ENCODE measurements around the gene DOCK10.

Gene DOCK10

GRCh38 chr2:225042800-225043167 is 516 bp upstream of the DOCK10 start:
- Histone ChIP-seq H3K27ac (ENCODE audit: low read depth, low read length) (peak overlapping the region; percentile 12; the same call in 1 of the 2 replicates), H3K4me1 (ENCODE audit: control insufficient read depth, insufficient read depth, low read length, unreplicated experiment) (peaks cover 33% of the 10 kb centered on the region), H3K79me2 (ENCODE audit: control insufficient read depth, insufficient read depth, low read length, unreplicated experiment) (peaks cover 54% of the 10 kb centered on the region), H3K27me3 (ENCODE audit: insufficient read depth, low read length) (no peaks in the 10 kb centered on the region), H2AFZ (ENCODE audit: low read length, unreplicated experiment) (peak overlapping the region; percentile 84), H3K4me3 (ENCODE audit: low read depth, low read length) (peak overlapping the region; percentile 83), H3K36me3 (ENCODE audit: insufficient read depth, low read length) (no peaks in the 10 kb centered on the region)

- H2AFZ ChIP-seq (ENCODE audit: low read length, unreplicated experiment), result peak overlapping the region; percentile 86
- H3K4me3 ChIP-seq (ENCODE audit: low read depth, low read length), result peak overlapping the region; percentile 83
- H3K27me3 ChIP-seq (ENCODE audit: insufficient read depth, low read length), result no peaks in the 10 kb centered on the region
- H3K79me2 ChIP-seq (ENCODE audit: control insufficient read depth, insufficient read depth, low read length, unreplicated experiment), result peaks cover 69% of the 10 kb centered on the region
- H3K4me1 ChIP-seq (ENCODE audit: control insufficient read depth, insufficient read depth, low read length, unreplicated experiment), result peaks cover 43% of the 10 kb centered on the region
- H3K36me3 ChIP-seq (ENCODE audit: insufficient read depth, low read length), result peaks cover 2% of the 10 kb centered on the region; the same call in 1 of the 2 replicates
- peak overlapping the region; percentile 62 for H3K27ac ChIP-seq (ENCODE audit: low read depth, low read length)
Observed at GRCh38 chr2:225041207-225041850, 939 bp downstream of the DOCK10 start.

- H3K27ac ChIP-seq (ENCODE audit: low read depth, low read length), result peak overlapping the region; percentile 62
- H3K79me2 ChIP-seq (ENCODE audit: control insufficient read depth, insufficient read depth, low read length, unreplicated experiment), result peaks cover 74% of the 10 kb centered on the region
- peaks cover 43% of the 10 kb centered on the region for H3K4me1 ChIP-seq (ENCODE audit: control insufficient read depth, insufficient read depth, low read length, unreplicated experiment)
- H3K27me3 ChIP-seq (ENCODE audit: insufficient read depth, low read length), result no peaks in the 10 kb centered on the region
- peak overlapping the region; percentile 83 for H3K4me3 ChIP-seq (ENCODE audit: low read depth, low read length)
- peak overlapping the region; percentile 1 for H2AFZ ChIP-seq (ENCODE audit: low read length, unreplicated experiment)
- peaks cover 4% of the 10 kb centered on the region; the same call in 1 of the 2 replicates for H3K36me3 ChIP-seq (ENCODE audit: insufficient read depth, low read length)
Observed at GRCh38 chr2:225040856-225041206, 1.4 kb downstream of the DOCK10 start.

- 0 out of 2 replicates have a peak overlapping the region, but pooled peaks have one; percentile 62 for H3K27ac ChIP-seq (ENCODE audit: low read depth, low read length)
- peaks cover 80% of the 10 kb centered on the region for H3K79me2 ChIP-seq (ENCODE audit: control insufficient read depth, insufficient read depth, low read length, unreplicated experiment)
- peaks cover 43% of the 10 kb centered on the region for H3K4me1 ChIP-seq (ENCODE audit: control insufficient read depth, insufficient read depth, low read length, unreplicated experiment)
- peaks cover 5% of the 10 kb centered on the region; the same call in 1 of the 2 replicates for H3K36me3 ChIP-seq (ENCODE audit: insufficient read depth, low read length)
- no peaks in the 10 kb centered on the region for H3K27me3 ChIP-seq (ENCODE audit: insufficient read depth, low read length)
- peak overlapping the region; percentile 83 for H3K4me3 ChIP-seq (ENCODE audit: low read depth, low read length)
- H2AFZ ChIP-seq (ENCODE audit: low read length, unreplicated experiment), result no peak overlapping the region
Observed at GRCh38 chr2:225040142-225040541, 2.1 kb downstream of the DOCK10 start.

- Histone ChIP-seq H3K36me3 (ENCODE audit: insufficient read depth, low read length) (peaks cover 10% of the 10 kb centered on the region; the same call in 1 of the 2 replicates), H3K27ac (ENCODE audit: low read depth, low read length) (peak overlapping the region; percentile 31), H3K4me3 (ENCODE audit: low read depth, low read length) (peak overlapping the region; percentile 34; the same call in 1 of the 2 replicates), H3K27me3 (ENCODE audit: insufficient read depth, low read length) (no peaks in the 10 kb centered on the region), H2AFZ (ENCODE audit: low read length, unreplicated experiment) (no peak overlapping the region), H3K4me1 (ENCODE audit: control insufficient read depth, insufficient read depth, low read length, unreplicated experiment) (peaks cover 39% of the 10 kb centered on the region), H3K79me2 (ENCODE audit: control insufficient read depth, insufficient read depth, low read length, unreplicated experiment) (peaks cover 99% of the 10 kb centered on the region)
Observed at GRCh38 chr2:225038231-225038523, 4.1 kb downstream of the DOCK10 start.

GRCh38 chr2:225037415-225038230 is 4.6 kb downstream of the DOCK10 start:
- Histone ChIP-seq H3K4me3 (ENCODE audit: low read depth, low read length) (peak overlapping the region; percentile 34; the same call in 1 of the 2 replicates), H3K79me2 (ENCODE audit: control insufficient read depth, insufficient read depth, low read length, unreplicated experiment) (peaks cover 93% of the 10 kb centered on the region), H3K27me3 (ENCODE audit: insufficient read depth, low read length) (no peaks in the 10 kb centered on the region), H3K4me1 (ENCODE audit: control insufficient read depth, insufficient read depth, low read length, unreplicated experiment) (peaks cover 38% of the 10 kb centered on the region), H3K27ac (ENCODE audit: low read depth, low read length) (peak overlapping the region; percentile 31), H3K36me3 (ENCODE audit: insufficient read depth, low read length) (peaks cover 10% of the 10 kb centered on the region; the same call in 1 of the 2 replicates), H2AFZ (ENCODE audit: low read length, unreplicated experiment) (no peak overlapping the region)

- Histone ChIP-seq H3K4me3 (ENCODE audit: low read depth, low read length) (no peak overlapping the region), H3K4me1 (ENCODE audit: control insufficient read depth, insufficient read depth, low read length, unreplicated experiment) (peaks cover 38% of the 10 kb centered on the region), H2AFZ (ENCODE audit: low read length, unreplicated experiment) (no peak overlapping the region), H3K79me2 (ENCODE audit: control insufficient read depth, insufficient read depth, low read length, unreplicated experiment) (peaks cover 91% of the 10 kb centered on the region), H3K27me3 (ENCODE audit: insufficient read depth, low read length) (no peaks in the 10 kb centered on the region), H3K36me3 (ENCODE audit: insufficient read depth, low read length) (peaks cover 10% of the 10 kb centered on the region; the same call in 1 of the 2 replicates), H3K27ac (ENCODE audit: low read depth, low read length) (no peak overlapping the region)
Observed at GRCh38 chr2:225036431-225036830, 5.8 kb downstream of the DOCK10 start.

- Histone ChIP-seq H3K27me3 (ENCODE audit: insufficient read depth, low read length) (no peaks in the 10 kb centered on the region), H3K79me2 (ENCODE audit: control insufficient read depth, insufficient read depth, low read length, unreplicated experiment) (peaks cover 77% of the 10 kb centered on the region), H3K27ac (ENCODE audit: low read depth, low read length) (no peak overlapping the region), H3K36me3 (ENCODE audit: insufficient read depth, low read length) (peaks cover 12% of the 10 kb centered on the region; the same call in 1 of the 2 replicates), H3K4me1 (ENCODE audit: control insufficient read depth, insufficient read depth, low read length, unreplicated experiment) (peaks cover 19% of the 10 kb centered on the region), H2AFZ (ENCODE audit: low read length, unreplicated experiment) (no peak overlapping the region), H3K4me3 (ENCODE audit: low read depth, low read length) (no peak overlapping the region)
Observed at GRCh38 chr2:225033440-225034318, 8.6 kb downstream of the DOCK10 start.

GRCh38 chr2:225032246-225032645 is 10.0 kb downstream of the DOCK10 start:
- Histone ChIP-seq H2AFZ (ENCODE audit: low read length, unreplicated experiment) (no peak overlapping the region), H3K36me3 (ENCODE audit: insufficient read depth, low read length) (peaks cover 12% of the 10 kb centered on the region; the same call in 1 of the 2 replicates), H3K4me1 (ENCODE audit: control insufficient read depth, insufficient read depth, low read length, unreplicated experiment) (peaks cover 9% of the 10 kb centered on the region), H3K4me3 (ENCODE audit: low read depth, low read length) (no peak overlapping the region), H3K27ac (ENCODE audit: low read depth, low read length) (no peak overlapping the region), H3K27me3 (ENCODE audit: insufficient read depth, low read length) (no peaks in the 10 kb centered on the region), H3K79me2 (ENCODE audit: control insufficient read depth, insufficient read depth, low read length, unreplicated experiment) (peaks cover 77% of the 10 kb centered on the region)

- Histone ChIP-seq H3K4me3 (ENCODE audit: low read depth, low read length) (no peak overlapping the region), H3K27me3 (ENCODE audit: insufficient read depth, low read length) (no peaks in the 10 kb centered on the region), H3K4me1 (ENCODE audit: control insufficient read depth, insufficient read depth, low read length, unreplicated experiment) (peaks cover 11% of the 10 kb centered on the region), H3K79me2 (ENCODE audit: control insufficient read depth, insufficient read depth, low read length, unreplicated experiment) (peaks cover 77% of the 10 kb centered on the region), H2AFZ (ENCODE audit: low read length, unreplicated experiment) (no peak overlapping the region), H3K27ac (ENCODE audit: low read depth, low read length) (no peak overlapping the region), H3K36me3 (ENCODE audit: insufficient read depth, low read length) (peaks cover 12% of the 10 kb centered on the region; the same call in 1 of the 2 replicates)
Observed at GRCh38 chr2:225031599-225031998, 10.7 kb downstream of the DOCK10 start.
